GM12878 (cell line): Measurements from ENCODE around the gene FANCE.

Source experiments
- POLR2A ChIP-seq: IDR thresholded peaks from 2 replicates; pipeline ENCODE4 v1.6.1; 2011; ENCODE audit warnings: low read depth, mild to moderate bottlenecking, low read length
- RBBP5 ChIP-seq: fragments of 200-600 bp; sonication (generic); conservative IDR thresholded peaks from 2 replicates; pipeline ENCODE4 v1.6.1; 2016

GRCh38 chr6:35505999-35506412 is 53.9 kb downstream of the FANCE start:
- no peak for TF ChIP-seq RBBP5
- no peak for TF ChIP-seq POLR2A
